ENCODE data around the gene BCL7B. TPM values are rescaled to one million over a fixed set of nuclear protein-coding genes. Genes with fewer than 3 reads are reported as not detected.
"Not testable (repeated sequence)": the region's sequence is repeated elsewhere in the genome, so short reads cannot be mapped to it uniquely, and the experiment has no call there.

The BCL7B gene
- total RNA-seq: 38.6 TPM

GRCh38 chr7:73557397-73558257 lies at the start of gene BCL7B:
BCL7B (minus strand) TSS chr7:73557690; CDS start chr7:73557578, 112 bp downstream.
- intact Hi-C loops (cut with DNase I): no loop called here
- ATAC-seq (peak; percentile 71), DNase-seq (ENCODE audit: low spot score) (peak; percentile 84)

GRCh38 chr7:73605601-73606220 lies 48.2 kb upstream of the BCL7B start:
- intact Hi-C loops (cut with DNase I): loop anchor here (5.0 kb wide), 1 partner anchor 122 kb away; no protein-coding TSS in a partner anchor
- DNase-seq (ENCODE audit: low spot score) (no peak), ATAC-seq (no peak)

- ATAC-seq: no peak
- no peak for DNase-seq (ENCODE audit: low spot score)
- intact Hi-C loops (cut with DNase I): no loop called here
Observed at GRCh38 chr7:73602721-73603651, 45.5 kb upstream of the BCL7B start.

- intact Hi-C loops (cut with DNase I): no loop called here
- ATAC-seq: no peak
- no peak for DNase-seq (ENCODE audit: low spot score)
Observed at GRCh38 chr7:73599916-73600315, 42.4 kb upstream of the BCL7B start.

- no peak for DNase-seq (ENCODE audit: low spot score)
- intact Hi-C loops (cut with DNase I): no loop called here
- ATAC-seq: no peak
Observed at GRCh38 chr7:73599151-73599882, 41.8 kb upstream of the BCL7B start.

GRCh38 chr7:73597978-73598782 lies 40.7 kb upstream of the BCL7B start:
- DNase-seq (ENCODE audit: low spot score) (no peak), ATAC-seq (no peak)
- intact Hi-C loops (cut with DNase I): no loop called here

GRCh38 chr7:73596191-73597065 lies 38.9 kb upstream of the BCL7B start:
- DNase-seq (ENCODE audit: low spot score) (no peak), ATAC-seq (no peak)
- intact Hi-C loops (cut with DNase I): no loop called here

- ATAC-seq: no peak
- intact Hi-C loops (cut with DNase I): loop anchor here (1.0 kb wide), 1 partner anchor 31 kb away; no protein-coding TSS in a partner anchor
- no peak for DNase-seq (ENCODE audit: low spot score)
Observed at GRCh38 chr7:73595358-73595757, 37.9 kb upstream of the BCL7B start.

- intact Hi-C loops (cut with DNase I): no loop called here
- ATAC-seq: peak; percentile 11
- no peak for DNase-seq (ENCODE audit: low spot score)
Observed at GRCh38 chr7:73593207-73594045, 35.9 kb upstream of the BCL7B start.

- DNase-seq (ENCODE audit: low spot score) (no peak), ATAC-seq (no peak)
- intact Hi-C loops (cut with DNase I): no loop called here
Observed at GRCh38 chr7:73586911-73587310, 29.4 kb upstream of the BCL7B start.

GRCh38 chr7:73585196-73585595 lies 27.7 kb upstream of the BCL7B start:
- intact Hi-C loops (cut with DNase I): no loop called here
- DNase-seq (ENCODE audit: low spot score) (no peak), ATAC-seq (no peak)

GRCh38 chr7:73582664-73583202 lies 25.2 kb upstream of the BCL7B start:
- ATAC-seq (no peak), DNase-seq (ENCODE audit: low spot score) (no peak)
- intact Hi-C loops (cut with DNase I): no loop called here

GRCh38 chr7:73581006-73581405 lies 23.5 kb upstream of the BCL7B start:
- ATAC-seq; DNase-seq (ENCODE audit: low spot score); intact Hi-C loops (cut with DNase I): not testable (repeated sequence)

GRCh38 chr7:73578342-73579128 lies 21.0 kb upstream of the BCL7B start, which contains the start of gene TBL2:
TBL2 (minus strand) TSS chr7:73578579; CDS start chr7:73578549, 30 bp downstream.
- ATAC-seq: peak; percentile 97
- intact Hi-C loops (cut with DNase I): no loop called here
- peak; percentile 99 for DNase-seq (ENCODE audit: low spot score)

Measured in sciatic nerve (tissue), 2 donors.